ENCODE results near the gene NXPE2.
"Not testable (repeated sequence)": the region's sequence is repeated elsewhere in the genome, so short reads cannot be mapped to it uniquely, and the experiment has no call there.

Gene NXPE2

DNA sequence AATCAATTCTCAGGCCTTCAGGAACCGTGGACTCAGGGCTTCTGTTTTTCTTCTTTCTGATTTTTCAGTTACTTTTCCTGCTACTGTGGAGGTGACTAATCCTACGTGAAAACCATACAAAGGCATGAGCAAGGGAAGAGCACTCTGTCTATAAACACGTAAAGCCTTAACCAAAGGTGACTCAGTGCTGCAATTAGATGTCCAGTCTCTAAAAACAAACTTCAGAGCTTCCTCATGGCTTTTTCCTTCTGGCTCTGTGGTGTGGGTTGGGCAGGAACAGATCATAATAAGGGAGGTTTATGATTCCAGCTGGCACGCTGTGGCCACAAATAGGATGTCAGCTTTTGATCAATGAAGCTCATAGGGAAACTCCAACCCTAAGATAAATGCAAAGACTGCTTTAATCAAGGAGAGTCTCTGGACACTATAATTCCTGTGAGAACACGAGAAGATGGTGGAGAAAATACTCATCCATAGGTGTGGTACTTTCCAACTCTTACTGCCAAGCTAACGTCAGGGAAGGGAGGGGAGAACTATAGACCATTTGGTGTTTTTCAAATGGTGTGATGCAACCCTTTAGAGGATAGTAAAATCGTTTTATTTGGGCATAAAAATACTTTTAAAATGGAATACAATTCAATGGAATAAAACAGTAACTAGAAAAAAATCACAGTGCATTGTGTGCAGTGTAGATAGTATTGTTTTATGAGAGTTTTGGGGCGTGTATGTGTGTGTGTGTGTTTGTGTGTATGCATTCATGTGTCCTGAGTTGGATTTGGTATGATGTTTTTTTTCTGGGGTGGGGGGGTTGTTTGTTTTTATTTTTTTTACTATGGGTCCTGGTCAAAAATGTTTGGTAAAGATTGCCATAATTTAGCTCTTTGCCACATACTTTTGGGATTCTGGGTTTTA lies at the start of gene NXPE2:
Gene NXPE2, plus strand, starts transcription at position 403 of the 912 bp plus-strand sequence. Its CDS starts 49 bp downstream, at position 452.
- Histone ChIP-seq H3K79me2 (no peaks in the 10 kb centered on the region), H2AFZ (no peak within 1 kb of the TSS), H3K4me2 (ENCODE audit: low read length) (no peak within 1 kb of the TSS), H3K36me3 (ENCODE audit: control insufficient read depth, insufficient read depth, low read length) (no peaks in the 10 kb centered on the region), H3K9ac (no peak within 1 kb of the TSS), H3K27me3 (ENCODE audit: control insufficient read depth, insufficient read depth, low read length) (no peaks in the 10 kb centered on the region), H3K4me3 (ENCODE audit: low read depth, low read length) (no peak within 1 kb of the TSS), H3K4me1 (no peaks in the 10 kb centered on the region), H3K27ac (no peak within 1 kb of the TSS), H3K9me3 (ENCODE audit: control insufficient read depth, low read length) (no peaks in the 10 kb centered on the region)
- TF ChIP-seq CTCF (IDR thresholded peaks at IDR 0.05): no peak

DNA sequence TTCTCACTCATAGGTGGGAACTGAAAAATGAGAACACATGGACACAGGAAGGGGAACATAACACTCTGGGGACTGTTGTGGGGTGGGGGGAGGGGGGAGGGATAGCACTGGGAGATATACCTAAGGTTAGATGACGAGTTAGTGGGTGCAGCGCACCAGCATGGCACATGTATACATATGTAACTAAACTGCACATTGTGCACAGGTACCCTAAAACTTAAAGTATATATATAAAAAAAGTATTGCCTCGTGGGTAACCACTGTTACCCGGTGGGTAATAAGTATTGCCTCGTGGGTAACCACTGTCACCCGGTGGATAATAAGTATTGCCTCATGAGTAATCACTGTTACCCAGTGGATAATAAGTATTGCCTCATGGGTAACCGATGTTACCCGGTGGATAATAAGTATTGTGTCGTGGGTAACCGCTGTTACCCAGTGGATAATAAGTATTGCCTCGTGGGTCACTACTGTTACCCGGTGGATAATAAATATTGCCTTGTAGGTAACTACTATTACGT lies 46.8 kb upstream of the NXPE2 start:
- H3K27me3 ChIP-seq (ENCODE audit: control insufficient read depth, insufficient read depth, low read length); H3K79me2 ChIP-seq; H3K4me2 ChIP-seq (ENCODE audit: low read length); H3K4me1 ChIP-seq; H3K36me3 ChIP-seq (ENCODE audit: control insufficient read depth, insufficient read depth, low read length); H3K27ac ChIP-seq; H2AFZ ChIP-seq; H3K9ac ChIP-seq; H3K4me3 ChIP-seq (ENCODE audit: low read depth, low read length); H3K9me3 ChIP-seq (ENCODE audit: control insufficient read depth, low read length): not testable (repeated sequence)

- H3K27me3 ChIP-seq (ENCODE audit: control insufficient read depth, insufficient read depth, low read length); H3K9me3 ChIP-seq (ENCODE audit: control insufficient read depth, low read length); H3K4me1 ChIP-seq; H3K79me2 ChIP-seq; H2AFZ ChIP-seq; H3K4me2 ChIP-seq (ENCODE audit: low read length); H3K4me3 ChIP-seq (ENCODE audit: low read depth, low read length); H3K27ac ChIP-seq; H3K36me3 ChIP-seq (ENCODE audit: control insufficient read depth, insufficient read depth, low read length); H3K9ac ChIP-seq: not testable (repeated sequence)
Measured at GRCh38 chr11:114639440-114639839, 38.9 kb upstream of the NXPE2 start.

DNA sequence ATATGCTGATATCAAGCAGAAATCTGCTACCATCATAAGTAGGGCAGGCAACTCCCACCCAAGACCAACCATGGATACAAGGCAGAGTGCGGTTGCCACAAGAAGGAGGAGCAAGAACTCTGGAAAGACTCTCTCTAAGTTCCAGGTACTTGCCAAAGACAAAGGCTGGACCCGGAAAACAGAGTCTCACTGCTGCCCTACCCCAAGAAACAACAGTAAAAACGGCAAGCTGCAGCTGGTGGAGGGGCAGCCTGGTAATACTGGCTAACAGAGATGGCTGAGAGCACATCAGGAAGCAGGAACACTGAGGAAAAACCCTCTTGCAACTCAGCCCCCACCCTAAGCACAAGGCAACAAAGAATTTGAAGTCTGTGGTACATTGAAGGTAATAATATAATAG lies 27.7 kb upstream of the NXPE2 start:
- H3K9ac ChIP-seq: no peak overlapping the region
- H3K9me3 ChIP-seq (ENCODE audit: control insufficient read depth, low read length): no peaks in the 10 kb centered on the region
- H3K27me3 ChIP-seq (ENCODE audit: control insufficient read depth, insufficient read depth, low read length): no peaks in the 10 kb centered on the region
- no peak overlapping the region for H2AFZ ChIP-seq
- no peak overlapping the region for H3K4me3 ChIP-seq (ENCODE audit: low read depth, low read length)
- H3K36me3 ChIP-seq (ENCODE audit: control insufficient read depth, insufficient read depth, low read length): no peaks in the 10 kb centered on the region
- H3K4me2 ChIP-seq (ENCODE audit: low read length): no peak overlapping the region
- H3K79me2 ChIP-seq: no peaks in the 10 kb centered on the region
- H3K27ac ChIP-seq: no peak overlapping the region
- no peaks in the 10 kb centered on the region for H3K4me1 ChIP-seq
- TF ChIP-seq CTCF (IDR thresholded peaks at IDR 0.05): no peak

GRCh38 chr11:114651145-114651718 lies 27.1 kb upstream of the NXPE2 start:
- Histone ChIP-seq H3K27me3 (ENCODE audit: control insufficient read depth, insufficient read depth, low read length) (no peaks in the 10 kb centered on the region), H3K27ac (no peak overlapping the region), H3K9ac (no peak overlapping the region), H3K4me2 (ENCODE audit: low read length) (no peak overlapping the region), H3K79me2 (no peaks in the 10 kb centered on the region), H3K4me1 (no peaks in the 10 kb centered on the region), H2AFZ (no peak overlapping the region), H3K36me3 (ENCODE audit: control insufficient read depth, insufficient read depth, low read length) (no peaks in the 10 kb centered on the region), H3K9me3 (ENCODE audit: control insufficient read depth, low read length) (no peaks in the 10 kb centered on the region), H3K4me3 (ENCODE audit: low read depth, low read length) (no peak overlapping the region)
- TF ChIP-seq CTCF (IDR thresholded peaks at IDR 0.05): no peak
